Loucy (cell line): ENCODE data around the gene ST6GAL1.
A peak's percentile ranks its signal among the peaks of the same experiment; 100 is the strongest.
"Not testable (repeated sequence)": the region's sequence is repeated elsewhere in the genome, so short reads cannot be mapped to it uniquely, and the experiment has no call there.

Experiments used
- H2AFZ ChIP-seq: fragments of 200-600 bp; sonication (generic); 2 replicates; pipeline ENCODE4 v1.6.0; 2016; ENCODE audit warnings: antibody characterized with exemption, mild to moderate bottlenecking, low read length, moderate library complexity
- H3F3A ChIP-seq: fragments of 200-600 bp; 2 replicates; pipeline ENCODE4 v1.6.0; 2016; ENCODE audit warnings: antibody characterized with exemption, low read depth, mild to moderate bottlenecking
- H3K27me3 ChIP-seq: fragments of 200-600 bp; sonication (generic); 2 replicates; pipeline ENCODE4 v1.6.1; 2014; ENCODE audit warnings: low read length, mild to moderate bottlenecking; ENCODE audit not compliant: insufficient read depth, poor library complexity, severe bottlenecking
- H3K36me3 ChIP-seq: fragments of 200-600 bp; sonication (generic); 2 replicates; pipeline ENCODE4 v1.6.1; 2016; ENCODE audit warnings: low read length; ENCODE audit not compliant: insufficient read depth
- H3K4me1 ChIP-seq: fragments of 200-600 bp; sonication (generic); 2 replicates; pipeline ENCODE4 v1.5.1; 2014; ENCODE audit warnings: low read length, mild to moderate bottlenecking; ENCODE audit not compliant: insufficient read depth, poor library complexity, severe bottlenecking
- H3K4me2 ChIP-seq: fragments of 200-600 bp; sonication (generic); 2 replicates; pipeline ENCODE4 v1.6.0; 2014; ENCODE audit warnings: antibody characterized with exemption, low read length, low read depth, mild to moderate bottlenecking; ENCODE audit not compliant: poor library complexity, severe bottlenecking
- H3K4me3 ChIP-seq: fragments of 200-600 bp; sonication (generic); 2 replicates; pipeline ENCODE4 v1.5.1; 2014; ENCODE audit warnings: low read length, mild to moderate bottlenecking, mixed read lengths; ENCODE audit not compliant: poor library complexity, severe bottlenecking
- H3K79me2 ChIP-seq: fragments of 200-600 bp; sonication (generic); 2 replicates; pipeline ENCODE4 v1.6.1; 2014; ENCODE audit warnings: low read length; ENCODE audit not compliant: insufficient read depth
- H3K9ac ChIP-seq: fragments of 200-600 bp; sonication (generic); 2 replicates; pipeline ENCODE4 v1.6.0; 2014; ENCODE audit warnings: mild to moderate bottlenecking, low read depth, low read length, moderate library complexity; ENCODE audit not compliant: poor library complexity, severe bottlenecking
- H3K9me2 ChIP-seq: fragments of 200-600 bp; sonication (generic); replicated peaks from 2 replicates; pipeline ENCODE4 v1.6.1; 2016; ENCODE audit warnings: low read depth, low read length, mixed read lengths
- H3K9me3 ChIP-seq: fragments of 200-600 bp; sonication (generic); 2 replicates; pipeline ENCODE4 v1.6.1; 2014; ENCODE audit warnings: mild to moderate bottlenecking, antibody characterized with exemption, low read length, low read depth; ENCODE audit not compliant: insufficient read depth
- H4K20me1 ChIP-seq: fragments of 200-600 bp; sonication (generic); 2 replicates; pipeline ENCODE4 v1.6.0; 2014; ENCODE audit warnings: antibody characterized with exemption, low read length, mild to moderate bottlenecking; ENCODE audit not compliant: insufficient read depth, poor library complexity, severe bottlenecking
- EZH2phosphoT487 ChIP-seq: fragments of 200-600 bp; IDR thresholded peaks from 2 replicates; pipeline ENCODE4 v1.6.1; 2018; ENCODE audit warnings: antibody characterized with exemption, mild to moderate bottlenecking, moderate library complexity, borderline replicate concordance
- TF ChIP-seq, protein P1 (sequence below): fragments of 200-600 bp; sonication (generic); conservative IDR thresholded peaks from 2 replicates; pipeline ENCODE4 v1.5.1; 2014; ENCODE audit warnings: mild to moderate bottlenecking, antibody characterized with exemption, low read length

ST6GAL1 gene

DNA sequence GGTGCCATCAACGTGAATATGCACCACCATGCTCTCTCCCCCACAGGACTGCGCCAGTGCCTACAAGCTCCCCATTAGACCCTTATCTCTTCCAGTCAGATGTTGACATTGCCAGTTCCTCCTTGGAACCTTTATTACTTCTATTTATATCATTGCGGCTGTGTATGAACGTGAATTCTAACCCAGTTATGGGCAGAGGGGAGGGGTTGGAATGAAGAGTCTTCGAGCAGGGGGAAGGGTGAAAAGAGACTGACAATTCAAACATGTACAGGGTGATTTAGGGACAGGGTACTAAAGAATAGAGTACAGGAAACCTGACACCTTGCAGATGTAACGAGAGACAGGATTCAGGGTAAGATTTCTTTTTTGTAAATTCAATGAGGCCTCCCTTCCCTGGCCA lies 41.8 kb upstream of the ST6GAL1 start:
- peak overlapping the region; percentile 59 for H3K9ac ChIP-seq
- H3K36me3 ChIP-seq: no peaks in the 10 kb centered on the region
- peak overlapping the region; percentile 61 for H3K4me2 ChIP-seq
- H3K27me3 ChIP-seq: no peaks in the 10 kb centered on the region
- H2AFZ ChIP-seq: no peak overlapping the region
- no peaks in the 10 kb centered on the region for H3K9me2 ChIP-seq
- H3K4me1 ChIP-seq: peaks cover 32% of the 10 kb centered on the region
- TF ChIP-seq EZH2phosphoT487: no peak
- TF ChIP-seq, protein P1, sequence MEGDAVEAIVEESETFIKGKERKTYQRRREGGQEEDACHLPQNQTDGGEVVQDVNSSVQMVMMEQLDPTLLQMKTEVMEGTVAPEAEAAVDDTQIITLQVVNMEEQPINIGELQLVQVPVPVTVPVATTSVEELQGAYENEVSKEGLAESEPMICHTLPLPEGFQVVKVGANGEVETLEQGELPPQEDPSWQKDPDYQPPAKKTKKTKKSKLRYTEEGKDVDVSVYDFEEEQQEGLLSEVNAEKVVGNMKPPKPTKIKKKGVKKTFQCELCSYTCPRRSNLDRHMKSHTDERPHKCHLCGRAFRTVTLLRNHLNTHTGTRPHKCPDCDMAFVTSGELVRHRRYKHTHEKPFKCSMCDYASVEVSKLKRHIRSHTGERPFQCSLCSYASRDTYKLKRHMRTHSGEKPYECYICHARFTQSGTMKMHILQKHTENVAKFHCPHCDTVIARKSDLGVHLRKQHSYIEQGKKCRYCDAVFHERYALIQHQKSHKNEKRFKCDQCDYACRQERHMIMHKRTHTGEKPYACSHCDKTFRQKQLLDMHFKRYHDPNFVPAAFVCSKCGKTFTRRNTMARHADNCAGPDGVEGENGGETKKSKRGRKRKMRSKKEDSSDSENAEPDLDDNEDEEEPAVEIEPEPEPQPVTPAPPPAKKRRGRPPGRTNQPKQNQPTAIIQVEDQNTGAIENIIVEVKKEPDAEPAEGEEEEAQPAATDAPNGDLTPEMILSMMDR: no peak
- no peaks in the 10 kb centered on the region for H3F3A ChIP-seq
- H3K9me3 ChIP-seq: no peaks in the 10 kb centered on the region
- no peaks in the 10 kb centered on the region for H3K79me2 ChIP-seq
- no peaks in the 10 kb centered on the region for H4K20me1 ChIP-seq
- peak overlapping the region; percentile 40 for H3K4me3 ChIP-seq

DNA sequence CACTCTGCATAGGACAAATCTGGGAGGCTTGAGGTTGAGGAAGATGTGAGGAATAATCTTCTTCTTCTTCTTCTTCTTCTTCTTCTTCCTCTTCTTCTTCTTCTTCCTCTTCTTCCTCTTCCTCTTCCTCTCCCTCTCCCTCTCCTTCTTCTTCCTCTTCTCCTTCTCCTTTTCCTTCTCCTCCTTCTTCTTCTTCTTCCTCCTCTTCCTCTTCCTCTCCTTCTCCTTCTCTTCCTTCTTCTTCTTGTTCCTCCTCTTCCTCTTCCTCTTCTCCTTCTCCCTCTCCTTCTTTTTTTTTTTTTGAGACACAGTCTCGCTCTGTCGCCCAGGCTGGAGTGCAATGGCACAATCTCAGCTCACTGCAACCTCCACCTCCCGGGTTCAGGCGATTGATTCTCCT lies 40.6 kb upstream of the ST6GAL1 start:
- Histone ChIP-seq H3K9ac (peak overlapping the region; percentile 59), H3K4me3 (peak overlapping the region; percentile 40), H3K4me1 (peaks cover 27% of the 10 kb centered on the region), H3K4me2 (peak overlapping the region; percentile 61)
- not testable (repeated sequence) for H2AFZ ChIP-seq, H3K36me3 ChIP-seq, H4K20me1 ChIP-seq, H3K79me2 ChIP-seq, H3K9me3 ChIP-seq, H3F3A ChIP-seq, H3K9me2 ChIP-seq, H3K27me3 ChIP-seq

DNA sequence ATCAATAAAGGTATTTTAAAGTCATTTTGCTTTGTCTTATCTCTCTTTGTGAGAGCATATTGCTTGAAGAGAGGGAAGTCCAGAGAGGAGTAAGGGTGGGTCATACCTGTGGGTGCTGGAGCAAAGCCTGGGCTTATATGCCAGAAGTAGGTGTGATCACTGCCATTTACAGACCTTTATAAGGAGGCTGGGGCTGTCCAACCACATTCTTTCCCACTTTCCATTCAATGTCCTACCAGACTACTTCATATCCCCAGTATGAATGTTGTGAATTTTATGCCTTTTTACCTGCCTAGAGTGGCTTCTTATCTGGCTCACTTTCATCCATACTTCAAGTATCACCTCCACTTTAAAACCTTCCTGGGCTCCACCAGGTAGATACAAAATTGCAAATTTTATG lies 39.4 kb upstream of the ST6GAL1 start:
- Histone ChIP-seq H2AFZ (no peak overlapping the region), H3K79me2 (no peaks in the 10 kb centered on the region), H3F3A (no peaks in the 10 kb centered on the region), H3K27me3 (no peaks in the 10 kb centered on the region), H3K4me3 (no peak overlapping the region), H3K4me1 (peaks cover 26% of the 10 kb centered on the region), H3K9ac (no peak overlapping the region), H3K36me3 (no peaks in the 10 kb centered on the region), H3K9me3 (no peaks in the 10 kb centered on the region), H4K20me1 (no peaks in the 10 kb centered on the region), H3K4me2 (no peak overlapping the region), H3K9me2 (no peaks in the 10 kb centered on the region)
- no peak for TF ChIP-seq EZH2phosphoT487
- TF ChIP-seq, protein P1: no peak

DNA sequence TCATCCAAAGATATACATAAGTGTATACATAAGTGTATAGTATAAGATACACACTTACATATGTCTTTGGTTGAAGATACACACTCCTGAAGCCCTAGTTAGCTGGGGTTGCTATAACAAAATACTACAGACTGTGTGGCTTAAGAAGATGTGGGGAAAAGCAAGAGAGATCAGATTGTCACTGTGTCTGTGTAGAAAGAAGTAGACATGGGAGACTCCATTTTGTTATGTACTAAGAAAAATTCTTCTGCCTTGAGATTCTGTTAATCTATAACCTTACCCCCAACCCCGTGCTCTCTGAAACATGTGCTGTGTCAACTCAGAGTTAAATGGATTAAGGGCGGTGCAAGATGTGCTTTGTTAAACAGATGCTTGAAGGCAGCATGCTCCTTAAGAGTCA lies 37.3 kb upstream of the ST6GAL1 start:
- H3K36me3 ChIP-seq, H3K4me3 ChIP-seq, H3K9me2 ChIP-seq, H3F3A ChIP-seq, H2AFZ ChIP-seq, H3K4me2 ChIP-seq, H3K79me2 ChIP-seq, H4K20me1 ChIP-seq, H3K27me3 ChIP-seq, H3K9ac ChIP-seq, H3K9me3 ChIP-seq: not testable (repeated sequence)
- peaks cover 16% of the 10 kb centered on the region for H3K4me1 ChIP-seq
